ENCODE data around the gene CER1.

CER1 gene

GRCh38 chr9:14678776-14679175 is 43.8 kb downstream of the CER1 start:
- FAIRE-seq (peak; percentile 54), DNase-seq (ENCODE audit: insufficient read length) (no peak)
- no peak for TF ChIP-seq POLR2AphosphoS5 (IDR thresholded peaks at IDR 0.05; ENCODE audit: low read depth, low read length)
- TF ChIP-seq POLR2A (IDR thresholded peaks at IDR 0.05; ENCODE audit: low read depth, low read length) = no peak
- no peak for TF ChIP-seq TAF1 (IDR thresholded peaks at IDR 0.05; ENCODE audit: borderline replicate concordance, low read depth, low read length)

- DNase-seq (ENCODE audit: insufficient read length) (no peak), FAIRE-seq (no peak)
- TF ChIP-seq POLR2AphosphoS5 (IDR thresholded peaks at IDR 0.05; ENCODE audit: low read depth, low read length) (no peak), POLR2A (IDR thresholded peaks at IDR 0.05; ENCODE audit: low read depth, low read length) (no peak), TAF1 (IDR thresholded peaks at IDR 0.05; ENCODE audit: borderline replicate concordance, low read depth, low read length) (no peak)
Measured at GRCh38 chr9:14677872-14678271, 44.7 kb downstream of the CER1 start.

- no peak for DNase-seq (ENCODE audit: insufficient read length)
- no peak for TF ChIP-seq POLR2AphosphoS5 (IDR thresholded peaks at IDR 0.05; ENCODE audit: low read depth, low read length)
- no peak for FAIRE-seq
Measured at GRCh38 chr9:14677396-14677795, 45.1 kb downstream of the CER1 start.

- no peak for FAIRE-seq
- no peak for DNase-seq (ENCODE audit: insufficient read length)
- TF ChIP-seq POLR2A (IDR thresholded peaks at IDR 0.05; ENCODE audit: low read depth, low read length) = no peak
- TF ChIP-seq TAF1 (IDR thresholded peaks at IDR 0.05; ENCODE audit: borderline replicate concordance, low read depth, low read length) = no peak
- no peak for TF ChIP-seq POLR2AphosphoS5 (IDR thresholded peaks at IDR 0.05; ENCODE audit: low read depth, low read length)
Measured at GRCh38 chr9:14674630-14675029, 47.9 kb downstream of the CER1 start.

DNA sequence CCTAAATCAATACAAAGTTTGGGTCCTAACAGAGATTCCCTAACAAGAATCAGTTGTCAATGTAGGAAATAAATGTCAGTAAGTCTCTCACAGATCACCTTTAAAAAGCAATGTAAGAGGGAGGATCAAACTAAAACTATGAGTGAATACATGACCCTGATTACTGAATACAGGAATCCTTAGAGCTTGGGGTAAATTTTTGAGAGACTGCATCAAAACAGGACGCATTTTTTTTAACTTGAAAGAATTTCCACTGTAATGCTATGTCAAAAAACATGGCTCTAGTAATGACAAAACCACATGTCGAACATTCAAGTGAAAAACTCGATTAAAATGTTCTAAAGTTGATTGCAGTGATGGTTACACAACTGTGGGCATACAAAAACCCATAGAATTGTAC is 51.2 kb downstream of the CER1 start:
- FAIRE-seq (no peak), DNase-seq (ENCODE audit: insufficient read length) (no peak)
- TF ChIP-seq POLR2AphosphoS5 (IDR thresholded peaks at IDR 0.05; ENCODE audit: low read depth, low read length) (no peak), POLR2A (IDR thresholded peaks at IDR 0.05; ENCODE audit: low read depth, low read length) (no peak), TAF1 (IDR thresholded peaks at IDR 0.05; ENCODE audit: borderline replicate concordance, low read depth, low read length) (no peak)

- DNase-seq (ENCODE audit: insufficient read length) = no peak
- no peak for FAIRE-seq
- TF ChIP-seq POLR2A (IDR thresholded peaks at IDR 0.05; ENCODE audit: low read depth, low read length) (no peak), TAF1 (IDR thresholded peaks at IDR 0.05; ENCODE audit: borderline replicate concordance, low read depth, low read length) (no peak), POLR2AphosphoS5 (IDR thresholded peaks at IDR 0.05; ENCODE audit: low read depth, low read length) (no peak)
Measured at GRCh38 chr9:14670718-14671117, 51.8 kb downstream of the CER1 start.
